Measurements from ENCODE around the gene MGAT3.

The MGAT3 gene

DNA sequence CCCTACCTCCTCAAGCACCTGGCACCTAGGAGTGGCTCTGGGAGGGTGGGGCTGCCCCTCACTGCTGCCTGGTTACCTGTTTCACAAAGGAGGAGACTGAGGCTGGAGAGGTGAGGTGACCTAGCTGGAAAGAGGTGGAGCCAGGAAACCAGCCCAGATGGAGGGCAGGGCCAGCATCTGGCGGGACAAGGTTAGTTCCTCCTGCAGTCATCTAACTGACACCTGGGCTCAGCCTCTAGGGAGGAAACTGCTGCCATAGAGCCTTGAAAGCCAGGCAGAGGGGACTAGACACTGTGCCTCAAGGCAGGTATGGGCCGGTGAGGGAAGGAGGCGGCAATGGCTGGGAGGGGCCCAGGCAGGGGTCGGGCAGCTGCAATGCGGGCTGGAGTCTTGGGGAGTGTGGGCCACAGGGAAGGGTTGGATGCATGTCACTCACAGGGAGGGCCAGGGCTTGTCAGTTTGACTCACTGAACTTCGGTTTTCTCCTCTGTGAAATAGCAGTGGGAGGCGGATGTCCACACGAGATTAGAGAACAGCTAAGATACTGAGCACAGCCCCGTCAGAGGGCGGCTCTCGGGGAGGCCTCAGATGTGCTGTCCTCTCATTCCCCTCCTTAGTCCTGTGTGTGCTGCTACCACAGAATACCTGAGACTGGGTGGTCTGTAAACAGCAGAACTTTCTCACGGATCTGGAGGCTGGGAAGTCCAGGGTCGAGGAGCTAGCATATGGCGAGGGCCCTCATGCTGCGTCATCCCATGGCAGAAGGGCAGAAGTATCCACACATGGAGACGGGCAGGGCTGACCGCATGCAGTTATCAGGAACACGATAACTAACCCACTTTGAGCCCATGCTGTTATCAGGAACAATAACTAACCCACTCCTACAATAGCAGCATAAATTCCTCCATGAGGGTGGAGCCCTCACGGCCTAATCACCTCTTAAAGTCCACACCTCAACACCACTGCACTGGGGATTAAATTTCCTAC lies 16.1 kb downstream of the MGAT3 start:
- DNase-seq: no peak

DNA sequence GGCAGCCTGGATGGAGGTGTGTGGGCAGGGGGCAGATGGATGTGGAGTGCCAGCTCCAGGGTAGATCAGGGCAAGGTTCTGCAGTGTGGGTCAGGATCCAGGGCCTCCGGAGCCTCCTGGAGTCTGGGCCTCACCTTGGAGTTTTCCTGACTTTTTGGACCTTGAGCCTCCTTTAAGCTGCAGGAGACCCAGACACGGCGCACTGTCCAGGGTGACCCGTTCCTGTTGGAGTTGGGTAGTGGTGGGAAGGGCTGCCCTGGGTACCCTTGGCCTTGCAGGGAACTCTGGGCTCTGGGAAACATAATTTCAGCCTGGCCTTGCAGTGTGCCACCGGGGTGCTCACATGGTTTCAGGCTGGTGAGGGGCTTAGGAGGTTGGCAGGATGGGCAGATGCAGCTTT lies 17.0 kb downstream of the MGAT3 start:
- no peak for DNase-seq

DNA sequence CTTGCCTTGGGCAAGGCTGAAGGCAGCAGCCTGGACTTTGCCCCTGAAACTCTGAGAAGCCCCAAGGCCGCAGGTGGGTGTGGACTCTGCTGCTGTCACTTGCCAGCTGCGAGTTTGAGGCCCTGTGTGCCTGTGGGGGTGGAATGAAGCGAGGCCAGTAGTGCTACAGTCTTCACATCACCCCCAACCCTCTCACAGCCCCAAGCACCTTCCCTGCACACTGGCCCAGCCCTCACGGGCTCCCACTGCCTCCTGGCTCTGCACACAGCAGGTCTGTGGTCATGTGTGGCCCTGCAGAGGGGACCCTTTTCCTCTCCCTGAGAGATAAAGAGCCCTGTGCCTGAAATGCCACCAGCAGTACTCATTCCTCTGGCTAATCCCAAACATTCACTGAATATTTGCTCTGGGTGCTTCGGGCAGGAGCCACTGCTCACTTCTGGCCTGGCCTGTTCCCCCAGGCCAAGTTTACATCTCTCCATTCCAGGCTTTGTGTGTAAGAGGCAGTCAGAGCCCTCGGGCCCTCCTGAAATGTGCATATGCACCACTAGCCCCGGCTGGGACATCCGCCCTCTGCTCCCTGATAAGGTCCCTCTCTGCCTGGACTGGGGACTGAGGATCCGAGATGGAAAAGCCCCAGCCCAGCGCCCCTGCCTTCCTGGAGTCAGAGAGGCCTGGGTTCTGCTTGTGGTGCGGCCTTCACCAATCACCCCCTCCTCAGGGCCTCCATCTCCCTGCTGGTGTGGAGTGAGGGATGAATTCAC lies 17.7 kb downstream of the MGAT3 start:
- DNase-seq: no peak

DNA sequence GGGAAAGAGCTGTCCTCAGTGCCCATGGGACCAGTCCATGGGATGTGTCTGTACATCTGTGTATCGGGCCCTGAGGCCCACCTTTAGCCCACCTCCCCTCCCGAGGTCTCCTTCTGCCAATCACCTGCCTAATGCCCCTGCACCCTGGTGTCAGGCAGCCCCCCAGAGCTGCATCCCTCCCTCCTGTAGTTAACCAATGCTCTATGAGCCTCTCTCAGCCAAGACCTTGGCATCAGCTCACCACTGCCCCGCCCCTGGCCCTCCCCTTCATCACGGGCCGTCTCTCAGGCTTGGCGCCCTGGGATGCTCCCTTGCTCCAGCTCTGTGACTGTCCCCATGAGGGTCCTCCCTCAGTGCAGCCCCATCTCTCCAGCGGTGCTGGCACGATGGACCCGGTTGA lies 18.5 kb downstream of the MGAT3 start:
- no peak for DNase-seq

DNA sequence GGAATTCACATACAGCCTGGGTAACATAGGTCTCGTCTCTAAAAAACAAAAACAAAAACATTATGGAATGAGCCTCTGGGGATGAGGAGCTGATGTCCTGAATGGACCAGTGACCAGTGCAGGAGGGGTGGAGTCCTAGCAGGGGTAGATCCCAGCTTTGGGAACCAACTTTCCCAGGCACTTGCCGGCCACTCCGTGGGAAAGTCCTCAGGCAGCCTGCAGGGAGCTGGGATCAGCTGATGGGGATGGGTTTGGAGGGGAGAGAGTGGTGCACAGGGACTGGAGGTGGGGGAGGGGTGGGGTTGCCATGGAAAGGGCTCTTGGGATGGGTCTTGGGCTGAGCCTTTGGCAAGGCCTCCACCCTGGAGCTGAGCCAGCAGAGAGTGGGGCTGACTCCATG lies 19.1 kb downstream of the MGAT3 start:
- no peak for DNase-seq

DNA sequence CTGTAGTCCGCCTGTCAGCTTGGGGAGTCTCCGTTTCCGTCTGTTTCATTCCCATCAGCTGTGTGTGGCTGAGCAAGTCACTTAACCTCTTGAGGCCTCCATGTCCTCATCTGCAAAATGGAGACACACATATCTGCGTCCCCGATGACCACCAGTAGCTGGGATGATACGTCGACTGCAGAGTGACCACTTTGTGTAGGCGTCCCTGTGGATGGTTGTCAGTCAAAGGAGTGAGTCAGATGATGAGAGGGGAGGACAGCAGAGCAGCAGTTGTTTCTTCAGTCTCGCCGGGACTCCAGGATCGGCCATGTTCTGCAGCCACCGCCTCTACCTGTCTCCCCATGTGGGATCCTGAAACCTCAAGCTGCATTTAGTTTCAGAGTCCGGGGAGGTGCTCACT lies 19.9 kb downstream of the MGAT3 start:
- no peak for DNase-seq

DNA sequence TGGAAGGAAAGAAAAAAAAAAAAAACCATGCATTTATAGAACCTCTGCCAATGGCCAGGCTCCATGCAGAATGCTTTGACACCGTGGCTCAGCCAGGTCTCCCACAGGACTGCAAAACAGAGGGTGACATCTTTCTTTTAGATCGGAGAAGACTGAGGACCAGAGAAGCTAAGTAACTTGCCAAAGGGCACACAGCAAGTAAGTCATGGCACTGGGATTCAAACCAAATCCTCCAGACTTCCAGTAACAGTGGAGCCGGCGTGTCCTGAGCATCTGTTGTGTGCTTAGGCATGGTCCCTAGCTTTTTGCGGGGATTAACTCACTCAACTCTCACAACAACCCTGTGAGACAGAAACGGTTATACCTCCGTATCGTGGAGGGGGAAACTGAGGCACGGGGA lies 20.7 kb downstream of the MGAT3 start:
- DNase-seq: no peak

DNA sequence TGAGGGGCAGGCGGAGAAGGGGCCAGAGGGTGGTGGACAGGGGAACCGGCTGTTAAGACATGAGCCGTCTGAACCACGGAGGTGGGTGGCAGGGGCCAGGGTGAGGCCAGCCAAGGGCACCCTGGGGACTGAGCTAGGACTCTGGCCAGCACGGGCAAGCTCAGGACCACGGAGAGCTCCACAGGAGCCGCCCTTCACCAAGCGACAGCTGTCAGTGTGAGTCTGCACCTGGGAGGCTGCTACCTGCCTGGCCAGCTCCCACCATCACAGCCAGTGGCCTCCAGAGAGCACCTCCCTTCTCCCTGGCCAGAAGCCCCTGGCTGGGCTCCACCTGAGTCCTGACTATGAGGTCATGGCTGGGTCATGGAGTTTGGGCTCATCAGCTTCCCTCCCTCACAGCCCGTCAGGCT lies 21.6 kb downstream of the MGAT3 start:
- no peak for DNase-seq

DNA sequence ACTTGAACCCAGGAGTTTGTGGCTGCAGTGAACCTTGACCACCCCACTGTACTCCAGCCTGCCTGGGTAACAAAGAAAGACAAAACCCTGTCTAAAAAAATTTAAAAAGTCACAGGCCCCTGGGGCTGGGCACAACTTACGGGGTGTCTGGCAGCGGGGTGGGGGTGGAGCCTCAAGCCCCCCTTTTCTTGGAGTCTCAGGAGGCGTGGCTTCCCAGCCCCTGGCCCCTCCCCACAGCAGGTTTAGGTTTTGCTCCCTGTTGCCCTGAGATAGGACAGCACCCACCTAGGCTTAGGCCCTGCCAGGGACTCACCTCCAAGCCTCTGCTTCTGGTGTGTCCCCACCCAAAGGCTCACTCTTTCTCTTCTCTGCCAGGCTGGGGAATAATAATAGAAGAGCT lies 22.4 kb downstream of the MGAT3 start:
- DNase-seq: no peak

DNA sequence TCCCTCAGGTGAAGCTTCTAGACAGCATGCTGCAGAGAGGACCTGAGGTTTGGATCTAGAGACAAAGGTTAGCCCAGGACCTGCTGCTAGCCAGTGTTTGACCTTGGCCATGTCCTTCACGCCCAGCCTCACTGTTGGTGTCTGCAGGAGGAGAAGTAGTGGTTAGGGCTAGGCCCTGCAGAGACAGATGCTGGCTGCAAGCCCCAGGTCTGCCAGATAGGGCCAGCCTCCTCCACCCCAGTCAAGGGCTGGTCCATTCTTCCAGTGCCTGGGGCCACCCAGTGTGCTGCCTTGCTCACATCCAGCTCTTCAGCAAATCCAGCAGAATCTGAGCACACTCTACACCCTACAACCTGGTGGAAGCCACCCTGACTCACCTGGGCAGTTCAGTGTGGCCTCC lies 23.7 kb downstream of the MGAT3 start:
- DNase-seq: no peak

DNA sequence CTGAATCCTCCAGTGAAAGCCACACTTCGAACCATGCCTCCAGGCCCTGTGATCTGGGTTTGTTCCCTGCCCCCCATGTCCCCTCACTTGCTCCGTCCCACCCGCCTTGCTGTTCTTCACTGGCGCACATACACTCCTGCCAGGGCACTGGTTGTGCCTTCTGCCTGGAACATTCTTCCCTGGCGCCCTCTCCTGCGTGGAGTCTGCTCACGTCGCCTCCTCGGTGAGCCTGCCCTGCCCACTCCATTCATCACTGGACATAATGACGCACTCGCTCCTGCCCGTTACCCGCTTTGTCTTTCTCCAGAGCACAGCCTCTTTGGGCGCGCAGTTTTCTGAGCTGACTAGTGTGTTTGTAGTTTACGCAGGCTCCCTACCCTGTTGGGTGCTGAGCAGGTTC lies 24.2 kb downstream of the MGAT3 start:
- DNase-seq: no peak

DNA sequence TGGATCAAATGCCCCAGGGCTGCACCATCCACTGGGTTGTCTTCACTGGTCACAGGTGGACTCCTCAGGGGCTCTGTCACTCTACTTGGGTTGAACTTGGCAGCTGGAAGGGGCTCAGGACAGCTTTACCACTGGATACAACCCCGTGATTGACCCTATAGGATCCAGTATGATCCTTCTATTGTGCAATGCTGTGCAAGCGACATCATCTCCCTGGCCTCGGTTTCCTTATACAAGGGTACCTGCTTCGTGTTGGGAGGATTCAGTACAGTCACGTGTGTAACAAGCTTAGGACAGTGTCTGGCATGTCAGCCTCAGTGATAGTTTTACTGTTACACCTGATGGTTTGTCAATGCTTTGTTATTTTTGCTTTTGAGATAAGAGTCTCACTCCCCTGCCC lies 24.8 kb downstream of the MGAT3 start:
- no peak for DNase-seq

DNA sequence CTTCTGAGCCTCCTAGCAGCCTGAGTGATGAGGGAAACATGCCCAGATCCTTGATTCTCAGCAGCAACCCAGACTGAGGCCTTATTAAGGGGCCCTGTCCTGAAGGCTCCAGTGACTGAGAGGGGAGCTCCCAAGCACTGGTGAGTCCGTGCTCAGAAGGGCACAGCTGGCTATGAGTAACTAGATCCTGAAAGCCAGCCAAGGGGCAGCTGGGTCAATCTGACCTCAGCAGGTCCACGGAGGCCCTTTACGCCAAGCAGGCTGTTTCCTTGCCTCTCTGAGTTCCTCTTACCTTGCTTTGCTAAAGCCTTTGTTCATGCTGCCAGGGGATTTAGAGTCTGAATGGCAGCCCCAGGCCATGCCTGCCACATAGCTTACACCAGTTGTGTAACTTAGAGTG lies 26.0 kb downstream of the MGAT3 start:
- no peak for DNase-seq

DNA sequence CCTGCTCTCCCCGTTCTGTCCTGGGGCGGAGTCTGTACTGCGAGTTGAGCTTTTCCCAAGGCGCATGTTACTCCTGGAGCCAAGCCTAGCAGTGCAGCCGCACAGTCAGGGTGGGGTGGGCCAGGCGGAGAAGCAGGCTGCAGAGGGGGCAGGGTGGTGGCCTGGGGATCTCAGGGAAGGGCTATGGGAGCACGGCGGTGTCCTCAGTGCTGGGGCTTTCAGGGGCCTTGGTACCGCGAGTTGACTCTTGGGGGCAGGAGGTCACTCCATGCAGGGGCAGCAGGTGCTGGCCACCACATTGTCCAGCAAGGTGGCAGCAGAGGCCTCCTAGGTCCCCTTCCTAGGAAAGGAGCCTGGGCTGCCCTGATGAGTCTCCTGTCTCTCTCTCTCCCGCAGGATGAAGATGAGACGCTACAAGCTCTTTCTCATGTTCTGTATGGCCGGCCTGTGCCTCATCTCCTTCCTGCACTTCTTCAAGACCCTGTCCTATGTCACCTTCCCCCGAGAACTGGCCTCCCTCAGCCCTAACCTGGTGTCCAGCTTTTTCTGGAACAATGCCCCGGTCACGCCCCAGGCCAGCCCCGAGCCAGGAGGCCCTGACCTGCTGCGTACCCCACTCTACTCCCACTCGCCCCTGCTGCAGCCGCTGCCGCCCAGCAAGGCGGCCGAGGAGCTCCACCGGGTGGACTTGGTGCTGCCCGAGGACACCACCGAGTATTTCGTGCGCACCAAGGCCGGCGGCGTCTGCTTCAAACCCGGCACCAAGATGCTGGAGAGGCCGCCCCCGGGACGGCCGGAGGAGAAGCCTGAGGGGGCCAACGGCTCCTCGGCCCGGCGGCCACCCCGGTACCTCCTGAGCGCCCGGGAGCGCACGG lies 30.4 kb downstream of the MGAT3 start:
- DNase-seq: no peak

DNA sequence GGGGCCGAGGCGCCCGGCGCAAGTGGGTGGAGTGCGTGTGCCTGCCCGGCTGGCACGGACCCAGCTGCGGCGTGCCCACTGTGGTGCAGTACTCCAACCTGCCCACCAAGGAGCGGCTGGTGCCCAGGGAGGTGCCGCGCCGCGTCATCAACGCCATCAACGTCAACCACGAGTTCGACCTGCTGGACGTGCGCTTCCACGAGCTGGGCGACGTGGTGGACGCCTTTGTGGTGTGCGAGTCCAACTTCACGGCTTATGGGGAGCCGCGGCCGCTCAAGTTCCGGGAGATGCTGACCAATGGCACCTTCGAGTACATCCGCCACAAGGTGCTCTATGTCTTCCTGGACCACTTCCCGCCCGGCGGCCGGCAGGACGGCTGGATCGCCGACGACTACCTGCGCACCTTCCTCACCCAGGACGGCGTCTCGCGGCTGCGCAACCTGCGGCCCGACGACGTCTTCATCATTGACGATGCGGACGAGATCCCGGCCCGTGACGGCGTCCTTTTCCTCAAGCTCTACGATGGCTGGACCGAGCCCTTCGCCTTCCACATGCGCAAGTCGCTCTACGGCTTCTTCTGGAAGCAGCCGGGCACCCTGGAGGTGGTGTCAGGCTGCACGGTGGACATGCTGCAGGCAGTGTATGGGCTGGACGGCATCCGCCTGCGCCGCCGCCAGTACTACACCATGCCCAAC lies 31.2 kb downstream of the MGAT3 start:
- DNase-seq: no peak

DNA sequence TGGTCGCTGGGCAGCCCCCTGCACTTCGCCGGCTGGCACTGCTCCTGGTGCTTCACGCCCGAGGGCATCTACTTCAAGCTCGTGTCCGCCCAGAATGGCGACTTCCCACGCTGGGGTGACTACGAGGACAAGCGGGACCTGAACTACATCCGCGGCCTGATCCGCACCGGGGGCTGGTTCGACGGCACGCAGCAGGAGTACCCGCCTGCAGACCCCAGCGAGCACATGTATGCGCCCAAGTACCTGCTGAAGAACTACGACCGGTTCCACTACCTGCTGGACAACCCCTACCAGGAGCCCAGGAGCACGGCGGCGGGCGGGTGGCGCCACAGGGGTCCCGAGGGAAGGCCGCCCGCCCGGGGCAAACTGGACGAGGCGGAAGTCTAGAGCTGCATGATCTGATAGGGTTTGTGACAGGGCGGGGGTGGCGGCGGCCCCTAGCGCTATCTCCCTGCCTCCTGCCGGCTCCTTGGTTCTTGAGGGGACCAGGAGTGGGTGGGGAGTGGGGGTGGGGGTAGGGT lies 31.8 kb downstream of the MGAT3 start:
- DNase-seq: no peak

DNA sequence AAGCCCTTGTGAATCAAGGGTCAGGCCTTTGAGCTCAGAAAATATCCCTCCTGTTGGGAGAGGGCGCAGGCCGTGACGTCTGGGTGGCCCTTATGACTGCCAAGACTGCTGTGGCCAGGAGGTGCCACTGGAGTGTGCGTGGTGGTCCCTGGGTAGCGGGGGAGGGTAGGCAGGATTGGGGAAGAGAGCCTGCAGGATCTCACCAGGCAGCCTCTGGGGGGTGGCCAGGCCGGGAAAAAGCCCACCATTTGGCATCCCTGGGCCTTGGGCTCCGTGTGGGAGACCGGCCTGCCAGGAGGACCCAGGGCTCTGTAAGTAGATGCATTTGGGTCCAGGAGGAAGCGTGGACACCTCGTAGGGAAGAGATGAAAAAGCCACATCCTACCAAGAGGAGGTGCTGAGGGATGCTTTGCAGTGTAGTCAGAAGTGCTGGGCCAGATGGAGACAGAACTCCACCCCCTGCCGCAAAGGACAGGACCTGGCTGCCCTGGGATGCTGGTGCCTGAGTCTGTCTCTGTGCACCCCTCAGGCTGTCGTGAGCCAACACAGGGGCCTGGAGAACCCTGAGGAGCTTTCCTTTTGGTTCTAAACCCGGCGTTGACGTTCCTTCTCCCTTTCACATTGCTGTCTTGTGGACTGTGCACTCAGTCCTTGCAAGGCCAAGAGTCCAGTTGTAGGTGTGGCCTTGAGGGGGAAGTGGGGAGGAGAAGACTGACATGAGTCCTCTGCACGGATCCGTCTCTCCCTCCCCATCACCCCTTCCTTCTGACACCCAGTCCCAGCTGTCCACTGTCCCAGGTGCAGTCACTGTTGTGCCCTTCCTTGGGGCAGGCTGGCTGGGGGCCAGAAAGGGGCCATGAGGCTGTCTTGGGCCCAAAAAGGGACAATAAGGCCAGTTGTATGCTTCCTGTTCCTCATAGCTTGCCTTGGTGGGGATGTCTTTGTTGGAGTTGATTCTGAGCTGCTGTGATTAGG lies 32.6 kb downstream of the MGAT3 start:
- DNase-seq: no peak

DNA sequence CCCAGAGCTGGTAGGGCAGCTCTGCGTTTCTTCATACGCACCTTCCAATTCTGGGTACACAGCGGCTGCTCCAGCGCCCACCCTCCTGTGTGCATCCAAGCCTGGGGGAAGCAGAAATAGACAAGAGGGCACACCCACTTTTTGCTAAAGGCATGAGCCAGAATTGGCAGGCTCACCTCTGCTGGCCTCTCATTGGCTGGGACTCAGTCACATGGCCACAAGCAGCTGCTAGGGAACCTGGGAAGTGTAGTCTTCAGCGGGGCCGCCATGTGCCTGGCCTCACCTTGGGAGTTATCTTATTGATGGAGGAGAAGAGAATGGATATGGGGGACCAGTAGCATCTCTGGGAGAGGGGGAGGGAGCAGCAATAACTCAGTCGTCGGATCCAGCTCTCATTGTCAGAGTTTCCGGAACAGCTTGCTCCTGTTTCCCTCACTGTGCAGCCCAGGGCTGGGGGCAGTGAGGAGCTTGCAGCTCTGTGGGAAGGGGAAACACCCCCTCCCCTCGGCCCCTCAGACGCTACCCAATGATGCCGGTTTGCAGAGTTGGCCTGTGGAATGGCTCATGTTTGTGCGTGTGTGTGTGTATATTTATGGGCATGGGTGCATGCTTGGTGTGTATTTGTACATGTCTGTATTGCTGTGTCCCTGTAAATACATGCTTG lies 33.5 kb downstream of the MGAT3 start:
- DNase-seq: peak; percentile 89 to 91

DNA sequence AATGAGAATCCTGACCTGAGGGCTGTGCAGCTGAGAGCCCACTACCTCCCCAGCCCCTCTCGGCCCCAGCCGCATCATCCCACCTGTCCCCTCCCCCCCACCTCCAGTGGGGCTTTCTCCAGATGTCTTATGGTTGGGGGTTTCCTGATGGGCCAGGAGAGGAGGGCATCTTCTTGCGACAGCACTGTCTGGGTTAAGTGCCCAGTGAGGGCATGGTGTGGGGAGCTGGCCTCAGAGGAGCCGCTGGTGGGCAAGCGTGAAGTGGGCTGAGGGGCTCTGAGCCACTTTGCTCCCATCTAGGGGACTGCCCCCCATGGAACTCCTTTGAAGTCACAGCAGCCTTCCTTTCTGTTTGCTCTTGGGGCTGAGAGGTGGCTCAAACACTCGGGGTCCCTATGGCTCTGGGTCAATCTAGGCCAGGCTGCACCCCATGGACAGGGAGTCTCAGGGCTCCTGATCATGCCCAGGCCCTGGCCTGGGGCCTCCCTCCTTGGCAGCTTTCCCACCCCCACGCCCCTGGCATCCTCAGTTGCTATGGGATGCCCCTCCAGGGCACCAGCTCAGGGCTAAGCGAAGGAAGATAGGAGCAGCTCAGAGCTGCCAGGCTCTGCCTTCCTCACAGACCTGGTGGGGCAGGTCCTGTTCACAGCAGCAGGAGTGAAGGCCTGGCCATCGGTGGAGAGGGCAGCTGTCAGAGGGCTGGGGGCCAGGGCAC lies 34.3 kb downstream of the MGAT3 start:
- no peak for DNase-seq

DNA sequence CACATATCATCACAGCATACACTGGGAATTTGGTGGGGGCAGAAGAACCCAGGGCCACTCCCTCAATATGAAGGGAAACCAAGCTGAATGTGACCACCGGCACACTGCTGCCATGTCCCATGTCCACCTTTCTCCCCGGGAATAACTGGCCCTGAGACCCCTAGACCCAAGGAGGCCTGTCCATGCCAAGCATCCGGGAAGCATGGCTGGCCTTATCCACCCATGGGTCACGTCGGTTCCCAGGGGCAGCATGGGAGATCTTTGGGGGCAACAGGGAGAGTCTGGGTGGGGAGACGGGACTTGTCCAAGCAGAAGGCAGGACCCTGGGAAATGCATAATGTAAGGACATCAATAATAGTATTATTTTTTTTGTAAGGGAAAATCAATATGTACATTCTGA lies 34.9 kb downstream of the MGAT3 start:
- DNase-seq: no peak

Data from CD4-positive, alpha-beta T cell treated with Interleukin-4 for 1 hour (primary cell).